Raji (cell line): ENCODE measurements around the gene ME3.

Experiments used
- POLR2A ChIP-seq: IDR thresholded peaks from 2 replicates; pipeline ENCODE4 v1.6.1; 2011; ENCODE audit warnings: low read depth, low read length, control low read depth; ENCODE audit not compliant: insufficient read depth

ME3 gene

DNA sequence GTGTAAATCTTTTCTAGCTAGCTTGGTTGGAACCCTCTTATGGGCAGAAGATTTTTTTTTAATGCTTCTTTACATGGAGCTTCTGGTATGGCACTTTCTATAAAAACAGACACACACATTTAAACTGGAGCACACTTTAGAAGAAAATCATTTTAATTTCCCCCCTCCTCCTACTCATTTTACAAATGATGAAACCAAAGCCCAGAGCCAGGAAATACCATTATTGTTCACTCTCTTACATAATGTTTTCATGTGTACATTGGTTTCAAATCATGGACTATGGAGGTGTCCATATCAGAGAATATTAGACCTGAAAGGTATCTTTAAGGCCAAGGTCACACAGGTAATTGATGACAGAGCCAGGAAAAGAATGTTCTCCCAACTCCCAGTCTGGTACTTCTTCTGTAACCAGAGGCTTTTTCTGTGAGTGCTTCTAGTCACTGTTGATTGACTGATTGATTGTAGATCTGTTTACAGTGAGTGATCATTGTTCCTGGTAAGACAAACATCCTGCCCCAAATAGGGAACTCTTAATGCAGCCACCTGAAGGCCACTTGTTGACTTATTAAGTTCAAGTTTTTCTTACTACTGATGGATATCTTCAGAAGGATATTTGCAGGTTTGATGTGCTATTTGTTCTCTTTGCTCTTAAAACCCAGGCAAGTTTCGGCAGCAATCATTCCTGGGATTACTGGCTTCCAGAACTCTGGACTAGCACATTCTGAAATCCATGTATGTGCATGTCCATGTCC is 26.8 kb upstream of the ME3 start:
- no peak for TF ChIP-seq POLR2A

DNA sequence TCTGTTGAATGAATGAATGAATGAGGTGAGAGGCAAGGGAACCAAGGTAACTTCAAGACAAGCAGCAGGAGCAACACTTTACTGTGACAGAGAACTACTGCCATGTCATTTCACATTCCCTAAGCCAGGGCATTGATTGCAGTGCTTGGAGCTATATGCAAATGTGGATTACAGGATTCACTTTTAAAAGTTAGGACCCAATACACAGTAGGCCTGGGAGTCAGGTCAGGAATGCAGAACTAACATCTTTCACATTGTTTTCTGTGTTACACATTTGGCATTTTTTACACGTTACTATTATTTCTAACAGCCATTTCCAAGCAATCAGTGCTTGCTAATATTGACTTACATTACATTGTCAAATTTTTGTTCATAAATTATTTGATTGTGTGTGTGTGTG is 26.2 kb upstream of the ME3 start:
- TF ChIP-seq POLR2A, result no peak

DNA sequence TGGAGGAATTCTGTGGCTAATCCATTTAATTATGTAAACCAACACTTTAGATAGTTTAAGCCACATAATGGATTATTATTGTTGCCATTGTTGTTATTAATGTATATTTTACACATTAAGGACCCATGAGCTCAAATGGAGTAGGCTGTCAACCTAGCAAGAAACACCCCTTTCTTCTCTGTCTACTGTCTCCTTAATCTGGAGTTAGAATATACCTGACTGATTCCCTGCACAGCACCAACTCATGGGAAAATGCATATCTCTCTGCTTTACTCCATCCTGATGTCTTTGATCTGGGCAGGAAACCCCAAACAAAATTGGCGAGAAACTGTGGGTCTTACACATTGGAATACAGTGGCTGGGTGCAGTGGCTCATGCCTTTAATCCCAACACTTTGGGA is 24.0 kb upstream of the ME3 start:
- TF ChIP-seq POLR2A, result no peak

DNA sequence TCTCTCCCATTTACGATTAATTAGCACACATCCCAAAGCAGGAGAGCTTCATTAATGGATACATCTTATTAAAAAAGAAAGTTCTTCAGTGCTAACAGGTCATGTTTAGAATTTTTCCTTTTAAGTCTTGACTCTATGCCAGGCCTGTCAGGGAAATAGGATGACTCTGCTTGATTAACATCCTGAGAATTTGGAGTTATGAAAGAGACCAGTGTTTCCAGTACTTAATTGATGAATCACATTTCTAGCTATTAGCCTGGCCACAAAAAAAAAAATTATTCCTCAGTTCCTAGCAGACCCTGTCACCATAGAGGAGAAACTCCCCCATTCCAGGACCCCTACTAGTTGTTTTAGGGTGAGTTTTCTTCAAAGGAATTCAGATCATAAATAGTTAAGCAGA is 23.6 kb upstream of the ME3 start:
- no peak for TF ChIP-seq POLR2A

DNA sequence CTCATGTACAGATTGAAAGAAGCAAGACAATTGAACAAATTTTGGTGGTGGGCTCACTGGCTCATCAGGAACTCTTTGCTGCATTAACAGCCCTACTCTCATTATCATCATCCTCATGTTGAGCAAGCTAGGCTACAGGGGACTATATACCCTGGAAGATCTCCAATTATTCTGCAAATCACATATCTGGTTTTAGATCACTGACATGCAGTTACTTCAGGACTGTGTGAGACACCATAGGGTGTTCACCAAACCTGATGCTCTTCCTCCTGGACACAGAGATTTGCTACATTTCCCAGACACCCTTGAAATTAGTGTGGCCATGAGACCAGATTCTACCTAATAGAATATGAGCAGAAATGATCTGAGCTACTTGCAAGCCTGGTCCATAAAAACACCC is 23.0 kb upstream of the ME3 start:
- TF ChIP-seq POLR2A, result no peak

DNA sequence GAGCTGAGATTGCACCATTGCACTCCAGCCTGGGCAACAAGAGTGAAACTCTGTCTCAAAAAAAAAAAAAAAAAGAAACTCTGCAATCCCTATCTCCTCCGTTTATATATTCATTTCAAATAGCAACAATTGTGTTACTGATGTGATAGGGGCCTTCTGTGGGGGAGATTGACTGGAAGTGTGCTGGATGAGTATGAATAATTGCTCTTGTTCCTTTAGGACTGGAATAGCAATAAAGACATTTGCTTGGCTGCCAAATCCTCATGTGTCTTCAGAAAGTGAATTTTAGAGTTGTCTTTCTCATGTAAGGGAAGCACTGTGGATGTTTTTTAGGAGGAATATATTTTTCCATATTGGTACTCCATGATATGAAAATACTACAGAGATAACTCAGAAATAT is 21.1 kb upstream of the ME3 start:
- no peak for TF ChIP-seq POLR2A

DNA sequence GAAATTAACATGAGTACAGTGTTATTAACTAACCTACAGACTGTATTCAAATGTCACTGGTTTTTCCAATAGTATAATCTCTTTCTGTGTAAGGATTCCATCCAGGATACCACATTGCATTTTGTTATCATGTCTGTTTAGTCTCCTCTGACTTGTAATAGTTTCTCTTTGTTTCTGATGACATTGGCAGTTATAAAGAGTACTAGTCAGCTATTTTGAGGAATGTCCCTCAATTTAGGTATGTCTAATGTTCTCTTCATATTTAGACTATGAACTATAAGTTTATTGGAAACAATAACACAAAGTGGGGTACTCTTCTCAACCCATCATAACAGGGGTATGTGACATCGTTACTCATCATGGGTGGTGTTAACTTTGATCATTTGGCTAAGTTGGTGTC is 20.3 kb upstream of the ME3 start:
- no peak for TF ChIP-seq POLR2A

DNA sequence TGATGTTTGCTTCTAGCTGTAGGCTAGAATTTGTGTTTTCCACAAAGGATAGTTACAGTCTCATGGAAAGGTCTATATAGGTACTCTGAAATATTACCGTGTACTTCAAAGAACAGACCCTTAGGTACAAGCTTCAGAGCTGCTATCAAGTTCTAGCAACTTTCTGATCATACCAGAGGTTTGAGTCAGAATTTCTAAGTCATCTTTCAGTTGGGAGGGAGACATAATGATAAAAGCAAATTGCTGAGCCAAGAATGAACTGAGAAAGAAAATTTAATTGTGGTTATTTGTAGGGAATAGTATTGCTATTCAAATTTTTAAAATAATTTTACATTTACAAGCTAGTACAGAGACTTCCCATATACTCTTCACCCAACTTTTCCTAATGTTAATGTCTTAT is 19.9 kb upstream of the ME3 start:
- TF ChIP-seq POLR2A, result no peak

DNA sequence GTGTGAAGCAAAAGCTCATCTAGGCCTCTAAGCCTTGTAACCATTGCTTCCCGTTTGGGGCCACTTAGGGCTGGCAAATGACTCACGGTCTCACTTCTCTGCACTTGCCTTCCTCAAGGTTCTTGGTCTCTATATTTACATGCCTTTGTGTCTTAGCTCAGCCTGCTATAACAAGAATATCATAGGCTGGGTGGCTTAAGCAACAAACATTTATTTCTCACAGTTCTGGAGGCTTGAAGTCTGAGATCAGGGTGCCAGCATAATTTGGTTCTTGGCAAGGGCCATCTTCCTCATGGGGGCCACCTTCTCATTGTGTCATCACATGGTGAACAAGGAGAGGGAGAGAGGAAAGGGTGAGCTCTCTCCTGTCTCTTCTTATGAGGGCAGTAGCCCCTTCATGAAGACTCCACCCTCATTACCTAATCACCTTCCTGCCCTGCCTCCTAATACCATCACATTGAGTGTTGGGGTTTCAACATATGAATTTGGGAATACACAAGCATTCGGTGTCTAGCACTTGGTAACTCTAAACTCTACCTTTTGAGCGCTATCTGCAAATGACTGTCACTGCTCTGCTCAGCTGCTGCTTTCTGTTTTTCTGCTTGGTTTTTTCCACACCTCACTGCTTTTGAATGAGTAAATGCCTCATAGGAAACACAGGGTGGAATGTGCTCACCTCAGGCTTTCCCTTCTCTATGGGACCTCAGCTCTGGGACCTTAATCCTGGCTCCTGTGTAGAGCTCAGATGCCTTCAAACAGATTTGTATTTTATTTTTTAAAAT is 16.2 kb upstream of the ME3 start:
- no peak for TF ChIP-seq POLR2A

DNA sequence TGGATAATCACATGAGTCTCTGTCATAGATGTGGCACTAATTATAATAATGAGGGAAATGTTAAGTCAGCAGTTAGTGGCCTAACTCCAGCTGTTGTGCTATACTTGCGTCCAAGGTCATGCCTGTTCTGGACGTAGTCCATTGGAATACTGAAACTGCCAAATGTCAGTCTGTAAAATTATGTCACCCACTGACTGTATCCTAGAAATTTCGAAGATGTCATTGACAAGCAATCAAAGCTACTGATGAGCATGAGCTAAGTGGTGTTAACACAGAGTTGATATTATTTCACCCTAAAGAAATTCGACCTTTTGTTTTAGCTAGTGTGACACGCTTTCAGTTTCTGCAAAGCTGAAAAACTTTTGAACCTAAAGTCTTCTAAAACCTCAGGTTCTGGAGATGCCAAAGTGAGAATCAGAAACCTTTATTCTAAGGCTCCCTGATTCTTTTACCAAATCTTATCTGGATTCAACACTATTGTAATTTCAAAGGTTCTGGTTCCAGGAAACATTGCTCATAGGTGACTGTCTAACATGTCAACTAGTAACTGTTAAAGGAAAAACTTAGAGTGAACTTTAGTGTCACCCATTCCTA is 14.9 kb upstream of the ME3 start:
- no peak for TF ChIP-seq POLR2A

DNA sequence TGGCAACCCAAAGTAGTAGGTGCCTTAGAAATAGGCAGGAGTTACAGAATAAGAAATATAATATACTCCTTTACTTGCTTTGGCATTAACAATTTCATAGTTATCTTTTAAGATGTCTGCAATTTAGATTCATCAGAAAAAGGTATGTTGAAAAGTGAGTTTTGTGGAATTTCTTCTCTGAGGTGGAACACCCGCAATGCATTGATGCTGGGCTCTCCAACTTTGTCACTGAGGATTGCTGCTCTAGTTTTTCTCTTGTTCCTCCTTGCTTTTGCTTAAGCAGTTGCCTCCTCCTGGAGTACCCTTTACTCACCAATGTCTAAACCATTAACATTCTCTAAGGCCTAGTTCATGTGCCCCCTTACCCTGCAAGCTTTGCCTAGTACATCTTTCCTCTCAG is 14.1 kb upstream of the ME3 start:
- TF ChIP-seq POLR2A, result no peak

DNA sequence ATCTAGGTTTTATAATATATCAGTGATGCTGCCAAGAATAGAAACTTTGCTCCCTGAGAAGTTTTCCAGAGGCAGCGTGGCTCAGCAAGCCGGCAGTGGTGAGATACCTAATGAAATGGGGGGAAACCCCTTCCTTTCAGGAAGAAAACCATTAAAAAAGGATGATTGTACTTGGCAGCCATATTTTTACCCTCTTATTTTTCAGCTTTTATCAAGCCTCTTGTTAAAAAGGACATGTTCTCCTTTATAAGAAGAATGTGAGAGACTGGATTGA is 9.0 kb upstream of the ME3 start:
- no peak for TF ChIP-seq POLR2A

DNA sequence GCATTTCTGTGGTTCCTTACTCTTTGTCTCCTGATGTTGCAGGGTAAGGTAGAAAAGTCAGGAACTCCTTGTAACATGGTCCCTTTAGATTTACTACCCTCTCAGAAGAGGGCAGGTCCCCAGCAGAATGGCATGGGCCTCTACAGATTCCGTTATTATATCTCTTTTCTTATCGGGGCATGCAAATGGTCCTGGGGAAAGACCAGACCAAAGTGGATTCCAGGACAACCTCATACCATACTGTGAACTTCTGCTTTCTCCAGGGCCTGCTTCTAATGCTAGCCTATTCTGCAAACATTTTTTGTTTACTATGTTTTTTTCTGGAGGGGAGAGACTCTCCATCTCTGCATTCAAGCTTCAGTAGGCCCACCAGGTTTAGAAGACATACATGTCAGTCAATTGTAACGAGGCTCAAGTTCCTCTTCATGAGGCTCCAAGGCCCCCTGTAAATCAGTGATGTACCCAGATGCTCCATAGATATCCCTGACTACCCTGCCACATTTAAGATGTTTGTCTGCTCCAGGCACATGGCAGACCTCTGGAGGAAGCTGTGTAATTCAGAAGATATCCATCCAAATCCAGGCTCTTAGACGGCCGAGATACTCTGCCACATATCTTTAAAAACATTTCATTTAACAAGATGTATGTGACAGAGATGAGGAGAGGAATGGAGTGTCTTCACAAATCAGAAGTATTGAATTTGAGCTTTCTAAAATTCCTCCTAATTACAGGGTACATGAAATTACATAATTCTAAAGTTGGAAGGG is 8.5 kb upstream of the ME3 start:
- TF ChIP-seq POLR2A, result no peak

DNA sequence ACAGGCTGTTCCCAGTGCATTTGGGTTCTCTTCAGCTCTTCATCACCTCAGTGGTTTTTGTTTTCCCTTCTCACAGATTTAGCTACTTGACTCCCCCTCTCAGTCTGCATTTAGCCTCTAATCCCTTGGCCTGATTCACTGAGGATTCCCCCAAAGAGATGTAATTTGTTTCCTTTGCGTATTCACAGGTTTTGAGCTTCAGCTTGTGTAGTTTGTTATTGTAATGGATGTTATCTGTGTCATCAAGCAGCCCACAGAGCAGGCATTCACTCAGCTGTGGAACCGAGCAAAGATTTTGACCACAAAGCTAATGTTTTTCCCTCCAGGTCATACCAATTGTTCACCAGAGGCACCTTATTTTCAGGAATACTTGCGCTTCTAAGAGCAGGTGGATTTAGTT is 6.4 kb upstream of the ME3 start:
- no peak for TF ChIP-seq POLR2A

DNA sequence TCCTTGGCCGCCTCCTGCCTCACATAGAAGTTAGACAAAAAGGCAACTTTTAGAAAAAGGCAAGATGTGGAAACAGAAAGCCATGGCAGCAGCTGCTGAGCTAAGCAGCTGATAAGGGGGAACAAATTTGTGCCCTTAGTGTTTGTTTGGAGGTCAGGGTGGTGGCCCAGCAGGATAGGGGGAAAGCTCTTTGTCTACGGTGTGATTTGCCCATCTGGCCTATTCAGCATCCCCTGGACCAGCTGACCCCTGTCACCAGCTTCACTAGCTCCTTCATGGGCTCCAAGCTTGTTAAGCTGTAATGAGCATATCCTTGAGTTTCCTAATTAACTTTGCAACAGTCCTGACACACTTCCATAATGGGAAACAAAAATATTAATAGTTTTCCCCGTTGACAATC is 5.9 kb upstream of the ME3 start:
- no peak for TF ChIP-seq POLR2A
